ENCODE results near the gene ARID5B. TPM values are rescaled to one million over a fixed set of nuclear protein-coding genes. Genes with fewer than 3 reads are reported as not detected.

The ARID5B gene
- total RNA-seq, 1 donor from 2014 or later = 29.8 TPM

DNA sequence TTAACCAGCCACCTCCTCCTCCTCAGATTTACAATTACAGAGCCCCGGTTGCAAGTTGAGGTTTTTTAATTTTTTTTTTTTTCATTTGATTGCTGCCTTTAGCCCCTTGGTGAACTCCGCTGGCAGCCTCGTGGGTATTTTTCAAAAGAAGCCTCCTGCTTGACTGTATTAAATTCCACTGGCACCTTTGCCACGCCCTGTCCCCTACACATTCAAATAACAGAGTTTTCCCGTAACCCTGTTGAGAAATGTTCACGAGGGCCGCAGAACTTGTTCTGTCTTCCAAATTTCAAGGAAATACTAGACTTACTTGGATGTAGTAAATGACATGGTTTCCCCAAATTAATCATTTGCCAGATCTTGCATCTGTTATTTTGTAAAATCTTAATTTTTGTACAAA, 167.0 kb downstream of the ARID5B start:
- intact Hi-C loops (cut with DNase I) = no loop called here
- TF ChIP-seq, protein P1, sequence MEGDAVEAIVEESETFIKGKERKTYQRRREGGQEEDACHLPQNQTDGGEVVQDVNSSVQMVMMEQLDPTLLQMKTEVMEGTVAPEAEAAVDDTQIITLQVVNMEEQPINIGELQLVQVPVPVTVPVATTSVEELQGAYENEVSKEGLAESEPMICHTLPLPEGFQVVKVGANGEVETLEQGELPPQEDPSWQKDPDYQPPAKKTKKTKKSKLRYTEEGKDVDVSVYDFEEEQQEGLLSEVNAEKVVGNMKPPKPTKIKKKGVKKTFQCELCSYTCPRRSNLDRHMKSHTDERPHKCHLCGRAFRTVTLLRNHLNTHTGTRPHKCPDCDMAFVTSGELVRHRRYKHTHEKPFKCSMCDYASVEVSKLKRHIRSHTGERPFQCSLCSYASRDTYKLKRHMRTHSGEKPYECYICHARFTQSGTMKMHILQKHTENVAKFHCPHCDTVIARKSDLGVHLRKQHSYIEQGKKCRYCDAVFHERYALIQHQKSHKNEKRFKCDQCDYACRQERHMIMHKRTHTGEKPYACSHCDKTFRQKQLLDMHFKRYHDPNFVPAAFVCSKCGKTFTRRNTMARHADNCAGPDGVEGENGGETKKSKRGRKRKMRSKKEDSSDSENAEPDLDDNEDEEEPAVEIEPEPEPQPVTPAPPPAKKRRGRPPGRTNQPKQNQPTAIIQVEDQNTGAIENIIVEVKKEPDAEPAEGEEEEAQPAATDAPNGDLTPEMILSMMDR (IDR thresholded peaks at IDR 0.05) = no peak
- H3K27me3 ChIP-seq (ENCODE audit: low read depth) = no peaks in the 10 kb centered on the region
- no peaks in the 10 kb centered on the region for H3K9me3 ChIP-seq
- H3K36me3 ChIP-seq = peaks cover 60% of the 10 kb centered on the region
- peak; percentile 63 for DNase-seq
- peak; percentile 73 to 83 for ATAC-seq
- no peak overlapping the region for H3K4me3 ChIP-seq
- peaks cover 36% of the 10 kb centered on the region for H3K4me1 ChIP-seq
- peak overlapping the region; percentile 46 for H3K27ac ChIP-seq

GRCh38 chr10:62069452-62070178, 168.1 kb downstream of the ARID5B start:
- Histone ChIP-seq H3K36me3 (peaks cover 69% of the 10 kb centered on the region), H3K9me3 (no peaks in the 10 kb centered on the region), H3K4me1 (peaks cover 25% of the 10 kb centered on the region), H3K27ac (peak overlapping the region; percentile 46), H3K4me3 (no peak overlapping the region), H3K27me3 (ENCODE audit: low read depth) (no peaks in the 10 kb centered on the region)
- ATAC-seq (peak; percentile 47 to 58), DNase-seq (no peak)
- TF ChIP-seq, protein P1 (IDR thresholded peaks at IDR 0.05) = no peak
- intact Hi-C loops (cut with DNase I) = no loop called here

DNA sequence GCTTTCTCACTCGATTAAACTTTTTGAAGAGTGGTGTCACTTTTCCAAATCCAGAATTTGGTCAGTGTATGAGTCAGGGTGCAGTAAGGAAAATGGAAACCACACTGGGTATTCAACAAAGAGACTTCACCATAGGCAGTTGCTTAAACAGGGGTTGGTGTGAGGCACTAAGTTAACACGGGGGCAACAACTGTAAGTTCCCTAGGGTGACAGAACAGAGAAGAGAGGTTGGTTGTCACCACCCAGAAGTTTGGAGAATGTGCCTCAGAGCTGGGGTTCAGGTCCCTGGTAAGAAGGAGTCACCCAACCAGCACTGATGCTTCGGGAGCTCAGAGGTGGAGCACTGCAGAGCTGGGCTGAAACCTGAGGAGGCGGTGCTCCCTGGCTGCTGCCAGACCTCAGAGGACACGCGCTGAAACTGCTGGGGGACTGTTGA, 170.4 kb downstream of the ARID5B start:
- no peaks in the 10 kb centered on the region for H3K27me3 ChIP-seq (ENCODE audit: low read depth)
- ATAC-seq (no peak), DNase-seq (no peak)
- H3K4me1 ChIP-seq = peaks cover 45% of the 10 kb centered on the region
- TF ChIP-seq, protein P1 (IDR thresholded peaks at IDR 0.05) = no peak
- no peak overlapping the region for H3K4me3 ChIP-seq
- intact Hi-C loops (cut with DNase I) = no loop called here
- H3K27ac ChIP-seq = no peak overlapping the region
- H3K36me3 ChIP-seq = peaks cover 68% of the 10 kb centered on the region
- no peaks in the 10 kb centered on the region for H3K9me3 ChIP-seq

DNA sequence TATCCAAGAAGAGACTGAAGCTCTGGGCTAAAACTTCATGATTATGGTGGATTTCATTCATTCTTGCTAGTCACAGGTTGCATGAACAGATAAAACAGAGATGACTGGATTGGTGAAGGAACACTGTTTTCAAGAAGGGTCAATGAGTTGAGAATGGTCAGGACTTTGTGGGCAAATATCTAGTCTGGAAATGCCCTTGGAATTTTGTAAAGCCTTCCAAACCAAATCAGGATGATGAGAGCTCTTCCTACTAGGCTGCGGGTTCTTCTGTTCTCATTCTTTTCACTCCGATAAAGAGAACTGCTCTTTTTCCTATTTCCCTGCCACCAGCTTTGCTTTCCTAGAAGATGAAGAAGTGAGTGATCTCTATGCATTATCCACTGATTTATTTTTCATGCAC, 171.4 kb downstream of the ARID5B start:
- ATAC-seq (no peak), DNase-seq (no peak)
- peaks cover 58% of the 10 kb centered on the region for H3K36me3 ChIP-seq
- no peak overlapping the region for H3K4me3 ChIP-seq
- intact Hi-C loops (cut with DNase I) = no loop called here
- no peaks in the 10 kb centered on the region for H3K27me3 ChIP-seq (ENCODE audit: low read depth)
- H3K9me3 ChIP-seq = no peaks in the 10 kb centered on the region
- TF ChIP-seq, protein P1 (IDR thresholded peaks at IDR 0.05) = no peak
- peaks cover 49% of the 10 kb centered on the region for H3K4me1 ChIP-seq
- H3K27ac ChIP-seq = no peak overlapping the region

DNA sequence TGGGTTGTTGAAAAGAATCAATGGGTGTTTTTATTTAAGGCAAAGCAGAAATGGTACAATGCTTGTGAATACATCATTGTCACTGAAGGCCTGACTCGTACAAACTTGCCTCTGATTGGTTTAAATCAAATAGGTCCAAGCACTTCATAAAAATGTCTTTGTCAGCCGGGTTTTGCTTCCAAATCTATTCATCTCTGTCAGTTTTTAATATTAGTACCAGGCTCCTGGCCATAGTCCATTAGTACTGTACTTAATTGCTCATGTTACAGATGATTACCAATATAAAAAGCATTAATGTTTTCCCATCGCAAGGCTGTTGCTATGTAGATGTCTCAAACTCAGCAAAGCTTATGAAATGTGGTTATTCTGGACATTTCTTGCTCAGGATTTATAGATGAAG, 171.9 kb downstream of the ARID5B start:
- Histone ChIP-seq H3K27ac (no peak overlapping the region), H3K4me3 (no peak overlapping the region), H3K36me3 (peaks cover 56% of the 10 kb centered on the region), H3K4me1 (peaks cover 50% of the 10 kb centered on the region), H3K27me3 (ENCODE audit: low read depth) (no peaks in the 10 kb centered on the region), H3K9me3 (no peaks in the 10 kb centered on the region)
- TF ChIP-seq, protein P1 (IDR thresholded peaks at IDR 0.05) = no peak
- intact Hi-C loops (cut with DNase I) = no loop called here
- ATAC-seq (no peak), DNase-seq (no peak)
